H9 (cell line): ENCODE data around the gene ZMIZ2. TPM values are rescaled to one million over a fixed set of nuclear protein-coding genes. Genes with fewer than 3 reads are reported as not detected.

Source experiments
- DNase-seq: peaks from one replicate; pipeline ENCODE4 v3.0.0-alpha.2; 2017
- H2AFZ ChIP-seq: one replicate; pipeline ENCODE4 v1.6.1; 2013; ENCODE audit warnings: mild to moderate bottlenecking, low read length, control low read depth, moderate library complexity
- H2AK5ac ChIP-seq: 2 replicates; pipeline ENCODE4 v1.6.1; 2013; ENCODE audit warnings: low read length, control low read depth, mixed read lengths; ENCODE audit not compliant: insufficient read length
- H2BK120ac ChIP-seq: one replicate; pipeline ENCODE4 v1.6.1; 2013; ENCODE audit warnings: low read depth, mild to moderate bottlenecking, low read length, control low read depth, inconsistent platforms; ENCODE audit not compliant: poor library complexity, severe bottlenecking
- H2BK12ac ChIP-seq: 2 replicates; pipeline ENCODE4 v1.6.1; 2013; ENCODE audit warnings: low read length, control low read depth, mixed read lengths, low read depth; ENCODE audit not compliant: insufficient read length
- H2BK15ac ChIP-seq: 2 replicates; pipeline ENCODE4 v1.6.1; 2013; ENCODE audit warnings: low read depth, low read length, control low read depth
- H2BK20ac ChIP-seq: one replicate; pipeline ENCODE4 v1.6.1; 2013; ENCODE audit warnings: low read depth, mild to moderate bottlenecking, low read length, control low read depth, inconsistent platforms; ENCODE audit not compliant: poor library complexity, severe bottlenecking
- H2BK5ac ChIP-seq: 2 replicates; pipeline ENCODE4 v1.6.1; 2013; ENCODE audit warnings: low read length, control low read depth, mixed read lengths; ENCODE audit not compliant: insufficient read length
- H3K14ac ChIP-seq: 2 replicates; pipeline ENCODE4 v1.6.1; 2013; ENCODE audit warnings: low read length, control low read depth; ENCODE audit not compliant: insufficient read depth
- H3K18ac ChIP-seq: 2 replicates; pipeline ENCODE4 v1.6.1; 2013; ENCODE audit warnings: low read depth, mild to moderate bottlenecking, mixed read lengths, low read length, control low read depth; ENCODE audit not compliant: insufficient read length
- H3K23ac ChIP-seq: 2 replicates; pipeline ENCODE4 v1.6.1; 2013; ENCODE audit warnings: low read length, control low read depth, mixed read lengths, low read depth; ENCODE audit not compliant: insufficient read length
- H3K23me2 ChIP-seq: 2 replicates; pipeline ENCODE4 v1.6.1; 2013; ENCODE audit warnings: low read depth, mild to moderate bottlenecking, mixed read lengths, low read length, control low read depth; ENCODE audit not compliant: insufficient read length, poor library complexity, severe bottlenecking
- H3K27ac ChIP-seq: 2 replicates; pipeline ENCODE4 v1.5.1; 2013; ENCODE audit warnings: low read length, control low read depth, mixed read lengths, low read depth; ENCODE audit not compliant: insufficient read length
- H3K27me3 ChIP-seq: 2 replicates; pipeline ENCODE4 v1.6.1; 2013; ENCODE audit warnings: low read length, control low read depth, inconsistent platforms; ENCODE audit not compliant: insufficient read depth
- H3K4ac ChIP-seq: 2 replicates; pipeline ENCODE4 v1.6.1; 2013; ENCODE audit warnings: low read depth, mild to moderate bottlenecking, control low read depth, inconsistent platforms, low read length, moderate library complexity
- H3K4me1 ChIP-seq: 2 replicates; pipeline ENCODE4 v1.6.1; 2013; ENCODE audit warnings: low read length, control low read depth, inconsistent platforms; ENCODE audit not compliant: insufficient read depth
- H3K4me2 ChIP-seq: 2 replicates; pipeline ENCODE4 v1.6.1; 2013; ENCODE audit warnings: low read length, control low read depth, mixed read lengths; ENCODE audit not compliant: insufficient read length, insufficient read depth
- H3K56ac ChIP-seq: 2 replicates; pipeline ENCODE4 v1.6.1; 2013; ENCODE audit warnings: low read depth, mild to moderate bottlenecking, mixed read lengths, low read length, control low read depth; ENCODE audit not compliant: insufficient read length
- H3K79me1 ChIP-seq: 2 replicates; pipeline ENCODE4 v1.6.1; 2013; ENCODE audit warnings: low read depth, mild to moderate bottlenecking, moderate library complexity, low read length, control low read depth, inconsistent platforms; ENCODE audit not compliant: insufficient read depth, poor library complexity, severe bottlenecking
- H3K79me2 ChIP-seq: 2 replicates; pipeline ENCODE4 v1.6.1; 2013; ENCODE audit warnings: low read length, control low read depth, inconsistent platforms; ENCODE audit not compliant: insufficient read depth
- H3K9ac ChIP-seq: 2 replicates; pipeline ENCODE4 v1.6.1; 2013; ENCODE audit warnings: low read length, control low read depth, mixed read lengths; ENCODE audit not compliant: insufficient read length; ENCODE audit errors: extremely low read depth
- H3K9me3 ChIP-seq: one replicate; pipeline ENCODE4 v1.6.1; 2013; ENCODE audit warnings: low read depth, low read length, inconsistent platforms; ENCODE audit not compliant: control insufficient read depth
- H3T11ph ChIP-seq: one replicate; pipeline ENCODE4 v1.6.1; 2013; ENCODE audit warnings: mild to moderate bottlenecking, low read length, control low read depth, inconsistent platforms
- H4K20me1 ChIP-seq: one replicate; pipeline ENCODE4 v1.6.1; 2013; ENCODE audit not compliant: control insufficient read depth, insufficient read length, insufficient read depth
- H4K5ac ChIP-seq: 2 replicates; pipeline ENCODE4 v1.6.1; 2013; ENCODE audit warnings: low read depth, mild to moderate bottlenecking, mixed read lengths, low read length, control low read depth; ENCODE audit not compliant: insufficient read length
- H4K8ac ChIP-seq: replicated peaks from 2 replicates; pipeline ENCODE4 v1.6.1; 2013; ENCODE audit warnings: low read length, control low read depth, mixed read lengths, low read depth; ENCODE audit not compliant: insufficient read length
- H4K91ac ChIP-seq: 2 replicates; pipeline ENCODE4 v1.6.1; 2013; ENCODE audit warnings: low read depth, mild to moderate bottlenecking, moderate library complexity, mixed read lengths, low read length, control low read depth; ENCODE audit not compliant: insufficient read length
- H3K27ac Mint-ChIP-seq, 3 experiments: 2 replicates in 2 of 3; 3 replicates in 1 of 3; pipeline ENCODE4 v1.8.0; 2020 to 2021; ENCODE audit warnings: mixed read lengths in 3 of 3, mild to moderate bottlenecking in 1 of 3, moderate library complexity in 1 of 3
- H3K27me3 Mint-ChIP-seq: 2 replicates; pipeline ENCODE4 v1.8.0; 2021; ENCODE audit warnings: low read depth, mild to moderate bottlenecking, moderate library complexity, mixed read lengths
- H3K36me3 Mint-ChIP-seq, 3 experiments: 2 replicates in 2 of 3; 3 replicates in 1 of 3; pipeline ENCODE4 v1.8.0; 2020 to 2021; ENCODE audit warnings: low read depth in 3 of 3, mixed read lengths in 3 of 3; ENCODE audit not compliant: insufficient read depth in 1 of 3
- H3K4me1 Mint-ChIP-seq, 2 experiments: 2 replicates each; pipeline ENCODE4 v1.8.0; 2020; ENCODE audit warnings: mixed read lengths in 2 of 2
- H3K4me3 Mint-ChIP-seq, 2 experiments: 2 replicates in 1 of 2; 3 replicates in 1 of 2; pipeline ENCODE4 v1.8.0; 2020 to 2021; ENCODE audit warnings: mild to moderate bottlenecking in 2 of 2, mixed read lengths in 2 of 2, moderate library complexity in 1 of 2
- H3K9me3 Mint-ChIP-seq, 2 experiments: 2 replicates in 1 of 2; 3 replicates in 1 of 2; pipeline ENCODE4 v1.8.0; 2020; ENCODE audit warnings: mild to moderate bottlenecking in 2 of 2, mixed read lengths in 2 of 2, moderate library complexity in 1 of 2
- WGBS: extraction: QIAGEN DNeasy Blood & Tissue Kit; methylation state at CpG from one replicate; pipeline ENCODE4 v1.1.7; 2013; ENCODE audit warnings: missing lambda C conversion rate, low lambda C conversion rate, mixed read lengths; ENCODE audit not compliant: insufficient read length; ENCODE audit errors: extremely low coverage; 5-methylcytosine and 5-hydroxymethylcytosine counted together
- total RNA-seq: library from RNA; stranded (reverse); gene quantifications from 2 replicates; pipeline ENCODE4 v1.2.1, GENCODE V29; 2021
- TF ChIP-seq, protein P1 (sequence below): fragments of 200-600 bp; sonication (generic); conservative IDR thresholded peaks from 3 replicates; pipeline ENCODE4 v1.8.0; 2021; ENCODE audit warnings: antibody characterized with exemption, mild to moderate bottlenecking

The ZMIZ2 gene
- total RNA-seq, 1 experiment from 2014 or later = 72.9 TPM

DNA sequence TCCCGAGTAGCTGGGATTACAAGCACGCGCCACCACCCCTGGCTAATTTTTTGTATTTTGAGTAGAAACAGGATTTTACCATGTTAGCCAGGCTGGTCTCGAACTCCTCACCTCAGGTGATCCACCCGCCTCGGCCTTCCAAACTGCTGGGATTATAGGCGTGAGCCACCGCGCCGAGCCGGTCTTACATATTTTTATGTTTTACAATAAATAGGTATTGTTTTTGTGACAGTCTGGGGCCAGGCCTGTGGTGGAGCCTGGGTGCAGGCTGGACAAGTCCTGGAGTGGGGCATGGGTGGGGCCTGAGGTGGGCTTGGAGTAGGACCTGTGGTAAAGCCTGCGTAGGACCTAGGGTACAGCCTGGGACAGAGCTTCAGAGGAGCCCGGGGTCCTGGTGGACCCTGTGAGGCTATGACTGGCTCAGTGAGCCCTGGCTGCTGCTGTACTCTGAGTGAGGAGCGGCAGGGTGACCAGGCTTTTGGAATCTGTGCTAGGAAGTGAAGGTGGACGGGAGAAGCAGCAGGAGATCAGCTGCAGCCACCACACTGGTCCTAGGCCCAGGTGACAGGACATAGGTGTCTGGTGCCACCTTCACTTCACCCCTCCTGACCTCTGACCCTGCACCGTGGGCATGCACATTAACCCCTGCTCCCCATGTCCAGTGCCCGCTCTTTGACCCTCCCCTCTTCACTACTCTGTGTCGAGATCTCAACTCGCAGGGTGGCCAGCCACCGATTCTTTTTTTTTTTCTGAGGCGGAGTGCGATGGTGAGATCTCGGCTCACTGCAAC lies 9.6 kb upstream of the ZMIZ2 start:
- Histone ChIP-seq H4K20me1 (no peaks in the 10 kb centered on the region), H3T11ph (no peak overlapping the region), H3K79me2 (no peaks in the 10 kb centered on the region), H3K4ac (no peak overlapping the region), H3K4me2 (no peak overlapping the region), H3K23me2 (no peaks in the 10 kb centered on the region), H3K27me3 (no peaks in the 10 kb centered on the region), H3K79me1 (no peaks in the 10 kb centered on the region), H4K91ac (no peak overlapping the region), H2BK5ac (no peak overlapping the region), H3K9me3 (no peaks in the 10 kb centered on the region), H3K14ac (no peak overlapping the region; the same call in 1 of the 2 replicates), H2AK5ac (no peak overlapping the region), H4K5ac (no peak overlapping the region), H2BK15ac (no peak overlapping the region), H3K18ac (no peak overlapping the region), H2BK120ac (no peak overlapping the region), H3K23ac (no peak overlapping the region), H2BK12ac (no peak overlapping the region), H3K4me1 (no peaks in the 10 kb centered on the region), H2AFZ (no peak overlapping the region), H3K27ac (no peak overlapping the region), H3K56ac (no peak overlapping the region), H3K9ac (no peak overlapping the region), H4K8ac (no peak overlapping the region), H2BK20ac (no peak overlapping the region)
- no peaks in the 10 kb centered on the region for H3K9me3 Mint-ChIP-seq
- H3K4me3 Mint-ChIP-seq = no peak overlapping the region
- H3K27me3 Mint-ChIP-seq = no peaks in the 10 kb centered on the region; the same call in none of the 2 replicates
- DNase-seq = no peak
- WGBS = no CpG with 5 or more reads among the region's 23 CpGs
- peaks cover 0 to 3% of the 10 kb centered on the region in 2 experiments; a peak in 1 of 4 replicates for H3K4me1 Mint-ChIP-seq
- TF ChIP-seq, protein P1, sequence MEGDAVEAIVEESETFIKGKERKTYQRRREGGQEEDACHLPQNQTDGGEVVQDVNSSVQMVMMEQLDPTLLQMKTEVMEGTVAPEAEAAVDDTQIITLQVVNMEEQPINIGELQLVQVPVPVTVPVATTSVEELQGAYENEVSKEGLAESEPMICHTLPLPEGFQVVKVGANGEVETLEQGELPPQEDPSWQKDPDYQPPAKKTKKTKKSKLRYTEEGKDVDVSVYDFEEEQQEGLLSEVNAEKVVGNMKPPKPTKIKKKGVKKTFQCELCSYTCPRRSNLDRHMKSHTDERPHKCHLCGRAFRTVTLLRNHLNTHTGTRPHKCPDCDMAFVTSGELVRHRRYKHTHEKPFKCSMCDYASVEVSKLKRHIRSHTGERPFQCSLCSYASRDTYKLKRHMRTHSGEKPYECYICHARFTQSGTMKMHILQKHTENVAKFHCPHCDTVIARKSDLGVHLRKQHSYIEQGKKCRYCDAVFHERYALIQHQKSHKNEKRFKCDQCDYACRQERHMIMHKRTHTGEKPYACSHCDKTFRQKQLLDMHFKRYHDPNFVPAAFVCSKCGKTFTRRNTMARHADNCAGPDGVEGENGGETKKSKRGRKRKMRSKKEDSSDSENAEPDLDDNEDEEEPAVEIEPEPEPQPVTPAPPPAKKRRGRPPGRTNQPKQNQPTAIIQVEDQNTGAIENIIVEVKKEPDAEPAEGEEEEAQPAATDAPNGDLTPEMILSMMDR = no peak
- no peak overlapping the region for H3K27ac Mint-ChIP-seq
- H3K36me3 Mint-ChIP-seq = no peaks in the 10 kb centered on the region
